ENCODE measurements around the gene CDHR5. TPM values are rescaled to one million over a fixed set of nuclear protein-coding genes. Genes with fewer than 3 reads are reported as not detected.

The CDHR5 gene
- total and polyA plus RNA-seq, 2 of the 4 experiments (the other 2 are of a cell fraction): not detected

- no peaks in the 10 kb centered on the region for H3K79me1 ChIP-seq (ENCODE audit: low read depth in 1 of 2, low read length in 2 of 2)
These were observed 2.5 kb upstream of the CDHR5 start for GRCh38 chr11:627308-627576.

More at GRCh38 chr11:627308-627576, 2.5 kb upstream of the CDHR5 start:
- POLR2A ChIA-PET (ENCODE audit: unreplicated experiment): no interaction called here
- H3K27ac ChIP-seq (ENCODE audit: insufficient read depth, low read length): no peak overlapping the region
- H2BK120ac ChIP-seq (ENCODE audit: low read depth, low read length): no peak overlapping the region
- peaks cover 2% of the 10 kb centered on the region; the same call in 1 of the 2 replicates for H3K36me3 ChIP-seq (ENCODE audit: control insufficient read depth, insufficient read depth, low read length)
- ATAC-seq (ENCODE audit: low read depth) (no peak), DNase-seq (no peak)
- H3K9ac ChIP-seq (ENCODE audit: low read depth, low read length): no peak overlapping the region
- H2AK5ac ChIP-seq (ENCODE audit: low read depth, low read length): no peak overlapping the region
- peaks cover 2% of the 10 kb centered on the region; the same call in 1 of the 2 replicates for H3K27me3 ChIP-seq (ENCODE audit: control insufficient read depth, insufficient read depth, low read length)
- no peak overlapping the region for H2BK20ac ChIP-seq (ENCODE audit: low read depth, low read length)
- H2AK9ac ChIP-seq (replicated peaks; ENCODE audit: low read depth, low read length, poor library complexity): no peak overlapping the region
- TF ChIP-seq BHLHE40 (IDR thresholded peaks at IDR 0.05; ENCODE audit: low read depth, low read length) (no peak), RAD21 (IDR thresholded peaks at IDR 0.05; ENCODE audit: low read length) (no peak)
- H2AFZ ChIP-seq (replicated peaks; ENCODE audit: low read length, poor library complexity): no peak overlapping the region
- H3K4me2 ChIP-seq (ENCODE audit: low read depth, low read length): no peak overlapping the region
- WGBS, 2 experiments (ENCODE audit: extremely low coverage in 2 of 2, insufficient read length in 1 of 2): 70% methylated on average over 2 of the region's 28 CpGs; no CpG with 5 or more reads in 1 of the 2 experiments
- H3K56ac ChIP-seq (ENCODE audit: extremely low read depth, insufficient read depth, low read length): no peak overlapping the region
- H4K20me1 ChIP-seq (ENCODE audit: insufficient read depth, low read length): peaks cover 6% of the 10 kb centered on the region; the same call in 1 of the 2 replicates
- H3K4me3 ChIP-seq (ENCODE audit: insufficient read depth, low read depth, low read length): no peak overlapping the region
- no TSS peak for BruUV-seq (replicated peaks)
- in situ Hi-C loops (cut with MboI; ENCODE audit: low sequenced_read_pairs) (no loop called here), intact Hi-C loops (cut with micrococcal nuclease) (no loop called here), dilution Hi-C loops (cut with HindIII; ENCODE audit: low sequenced_read_pairs, unreplicated experiment) (no loop called here)
- H2BK15ac ChIP-seq (ENCODE audit: low read depth, low read length): no peak overlapping the region
- H3K9me1 ChIP-seq (ENCODE audit: insufficient read depth, low read length): peaks cover 5% of the 10 kb centered on the region; the same call in 1 of the 2 replicates
- H3K14ac ChIP-seq (replicated peaks; ENCODE audit: low read depth, low read length): no peak overlapping the region
- CTCF ChIA-PET: no interaction called here
- H2BK5ac ChIP-seq (ENCODE audit: low read depth, low read length, poor library complexity, severe bottlenecking): no peak overlapping the region
- H4K8ac ChIP-seq (ENCODE audit: low read depth in 2 of 2, low read length in 2 of 2): no peak overlapping the region
- H4K5ac ChIP-seq (ENCODE audit: low read depth, low read length): no peak overlapping the region
- H3K18ac ChIP-seq (ENCODE audit: low read depth, low read length): no peak overlapping the region
- peaks cover 4% of the 10 kb centered on the region; the same call in 1 of the 2 replicates for H3K4me1 ChIP-seq (ENCODE audit: control insufficient read depth, insufficient read depth, low read length)
- H3K23ac ChIP-seq (ENCODE audit: low read depth, low read length): no peak overlapping the region
- H3K4ac ChIP-seq (ENCODE audit: low read depth, low read length): no peak overlapping the region
- H4K91ac ChIP-seq (ENCODE audit: insufficient read depth, low read depth, low read length): no peak overlapping the region
- H3K9me3 ChIP-seq (ENCODE audit: control insufficient read depth, insufficient read depth, low read length): no peaks in the 10 kb centered on the region

All from IMR-90 (cell line).